ENCODE results near the gene PRR19.

- TF ChIP-seq POLR2A (IDR thresholded peaks at IDR 0.05; ENCODE audit: low read depth, low read length) = no peak
- TF ChIP-seq POLR2AphosphoS5 (IDR thresholded peaks at IDR 0.05; ENCODE audit: low read depth, low read length) = no peak
- no peak for TF ChIP-seq TAF1 (IDR thresholded peaks at IDR 0.05; ENCODE audit: borderline replicate concordance, low read depth, low read length)
These were observed 17.2 kb upstream of the PRR19 start for GRCh38 chr19:42284591-42285341.

Data from GM12892 (cell line).